DMS153 treated with DMSO at 0.1 percent for 48 hours (cell line): ENCODE data around the gene FAM3C.

ENCODE experiments used
- DNase-seq: peaks from one replicate; lab custom pipeline; 2025; ENCODE audit not compliant: unreplicated experiment; lab: John Stamatoyannopoulos, UW

Gene FAM3C

DNA sequence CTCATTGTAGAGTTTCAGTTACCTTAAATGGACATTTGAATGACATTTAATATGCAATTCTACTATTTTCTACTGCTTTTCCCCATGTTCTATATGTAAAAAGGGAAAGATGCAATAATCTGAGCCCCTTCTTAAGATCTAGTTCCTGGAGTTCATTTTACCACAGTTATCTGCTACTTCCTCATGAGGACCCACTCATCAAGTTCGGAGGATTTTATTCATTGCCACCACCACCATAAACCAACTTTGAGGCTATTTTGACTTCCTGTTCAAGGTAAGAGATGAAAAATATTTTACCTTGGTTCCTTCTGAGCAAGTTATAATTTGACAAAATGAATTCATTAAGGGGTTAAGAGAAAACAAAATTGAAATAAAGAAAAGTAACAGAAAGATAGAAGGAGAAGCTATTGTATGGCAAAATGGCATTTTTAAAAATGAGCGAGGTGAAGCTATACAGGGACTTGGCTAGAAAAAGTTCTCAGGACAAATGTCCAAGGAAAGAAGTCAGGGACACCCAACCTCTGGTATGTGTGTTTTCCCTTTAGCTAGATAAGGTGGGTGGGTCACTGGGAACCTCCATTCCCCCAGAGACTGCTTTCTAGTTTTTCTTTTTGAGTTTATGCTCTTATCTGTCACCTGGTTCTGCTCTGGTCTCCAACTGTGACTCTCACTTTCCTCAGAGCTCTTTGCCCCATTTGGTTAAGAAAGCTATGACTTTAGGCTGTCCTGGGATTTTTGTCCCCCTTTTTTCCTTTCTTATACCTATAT, 14.9 kb upstream of the FAM3C start:
- no peak for DNase-seq

DNA sequence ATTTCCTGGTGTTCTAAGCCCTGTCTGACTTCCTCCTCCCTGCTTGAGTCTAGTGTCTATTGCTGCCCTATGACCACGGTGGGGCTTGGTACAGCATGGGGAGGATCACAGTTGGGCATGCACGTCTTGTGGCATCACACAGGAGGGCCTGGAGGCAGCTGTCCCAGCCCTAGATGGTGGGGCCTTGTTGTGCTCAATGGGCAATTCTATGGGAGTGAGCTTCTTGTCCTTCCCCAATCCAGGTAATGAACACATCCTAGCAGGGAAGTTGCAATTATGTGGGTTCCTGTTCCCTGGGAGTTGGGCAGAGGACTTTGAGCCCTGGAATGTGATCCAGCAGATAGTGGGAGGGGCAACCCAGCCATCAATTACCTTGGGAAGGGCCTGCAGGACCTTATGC, 10.8 kb upstream of the FAM3C start:
- no peak for DNase-seq

DNA sequence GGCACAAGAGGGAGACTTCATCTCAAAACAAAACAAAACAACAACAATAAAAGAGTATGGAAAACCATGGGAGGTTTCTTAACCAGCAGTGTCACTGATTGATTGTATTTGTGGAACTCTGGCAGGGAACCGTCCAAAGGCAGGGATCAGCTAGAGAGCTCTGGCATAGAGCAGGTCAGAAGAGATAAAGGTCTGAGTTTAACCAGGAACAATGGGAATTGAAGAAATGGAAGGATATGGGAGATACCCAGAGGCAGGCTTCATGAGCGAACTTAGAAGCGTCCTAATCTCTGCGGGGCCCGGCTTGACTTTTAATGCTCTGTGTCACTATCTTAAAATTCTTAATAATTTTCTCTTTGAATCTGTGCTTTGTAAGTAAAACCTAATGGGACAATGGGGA, 10.4 kb upstream of the FAM3C start:
- no peak for DNase-seq

DNA sequence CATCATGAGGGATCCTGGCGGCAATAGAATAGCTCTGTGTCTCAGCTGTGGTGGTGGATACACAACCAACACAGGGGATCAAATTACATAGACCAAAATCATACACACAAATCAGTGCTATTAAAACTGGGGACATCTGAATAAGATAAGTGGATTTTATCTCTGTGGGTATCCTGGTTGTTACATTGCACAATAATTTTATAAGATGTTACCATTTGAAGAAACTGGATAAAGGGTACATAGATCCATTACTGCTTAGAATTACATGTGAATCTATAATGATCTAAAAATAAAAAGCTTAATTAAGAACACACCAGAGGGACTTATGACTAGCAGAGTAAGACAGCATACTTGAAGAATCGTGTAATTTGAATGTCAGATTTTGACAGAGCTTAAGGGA, 8.2 kb upstream of the FAM3C start:
- no peak for DNase-seq

DNA sequence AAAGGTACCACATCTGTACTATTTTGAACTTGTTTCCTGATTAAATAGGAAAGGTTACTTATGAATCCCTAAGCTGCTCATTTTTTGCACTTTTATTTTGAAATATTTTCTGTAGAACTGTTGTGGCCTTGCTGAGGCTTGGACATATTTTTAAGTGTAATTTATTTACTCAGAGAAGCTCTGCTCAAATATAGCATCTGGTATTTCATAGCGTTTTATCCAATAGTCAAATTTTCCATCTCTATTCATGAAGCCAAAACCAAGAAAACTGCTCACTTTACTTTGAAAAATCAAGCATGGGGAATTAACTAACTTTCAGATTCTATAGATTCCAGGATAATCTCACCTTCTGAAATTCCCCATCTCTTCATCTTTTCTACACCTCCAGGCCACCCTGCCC, 6.6 kb upstream of the FAM3C start:
- DNase-seq, result no peak

DNA sequence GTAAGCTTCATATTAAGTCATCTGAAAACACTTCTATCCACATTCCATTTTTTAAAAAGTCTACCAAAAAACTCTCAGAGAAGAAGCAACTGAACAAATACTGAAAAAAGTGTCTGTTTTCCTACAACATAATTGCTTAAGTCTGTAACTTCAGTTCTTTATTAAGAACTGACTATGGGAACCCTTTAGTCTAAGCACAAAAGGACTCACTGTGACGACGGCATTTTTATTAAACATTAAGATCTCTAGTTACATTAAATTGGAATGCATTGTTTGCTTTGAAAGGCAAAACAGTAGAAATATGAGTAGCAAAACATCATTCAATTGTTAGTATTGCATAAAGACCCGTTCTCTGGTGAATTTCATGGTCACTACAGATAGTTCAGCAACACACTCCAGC, 5.8 kb upstream of the FAM3C start:
- no peak for DNase-seq

DNA sequence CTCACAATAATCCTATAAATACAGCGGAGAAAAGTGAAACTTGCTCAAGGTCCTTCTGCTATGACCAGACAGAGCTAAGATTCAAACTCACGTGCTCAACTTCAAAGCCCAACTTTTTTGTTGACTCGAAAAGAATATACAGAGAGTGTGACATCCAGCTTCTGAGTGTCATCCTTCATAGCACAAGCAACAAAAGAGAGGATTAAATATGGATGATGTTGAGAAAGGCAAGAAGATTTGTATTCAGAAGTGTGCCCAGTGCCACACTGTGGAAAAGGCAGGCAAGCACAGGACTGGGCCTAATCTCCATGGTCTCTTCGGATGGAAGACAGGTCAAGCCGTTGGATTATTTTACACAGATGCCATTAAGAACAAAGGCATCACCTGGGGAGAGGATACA, 2.1 kb upstream of the FAM3C start:
- DNase-seq, result no peak

DNA sequence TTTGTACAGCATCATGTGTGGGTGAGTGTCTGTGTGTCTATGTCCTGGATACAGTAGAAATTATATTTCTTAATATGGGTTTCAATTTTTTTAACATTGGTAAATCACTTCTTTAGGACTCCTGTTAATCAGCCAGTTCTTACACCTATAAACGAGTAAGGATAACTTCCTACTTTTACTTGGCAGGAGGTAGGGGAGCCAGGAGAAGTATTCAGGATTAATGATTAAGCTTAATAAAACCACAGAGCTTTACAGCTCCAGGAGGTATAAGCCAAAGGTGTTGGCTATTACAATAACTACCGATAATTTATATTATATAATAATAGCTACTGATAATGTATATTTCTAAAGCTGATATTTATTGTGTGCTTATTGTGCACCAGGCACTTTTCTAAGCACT, 1.7 kb upstream of the FAM3C start:
- DNase-seq, result no peak

DNA sequence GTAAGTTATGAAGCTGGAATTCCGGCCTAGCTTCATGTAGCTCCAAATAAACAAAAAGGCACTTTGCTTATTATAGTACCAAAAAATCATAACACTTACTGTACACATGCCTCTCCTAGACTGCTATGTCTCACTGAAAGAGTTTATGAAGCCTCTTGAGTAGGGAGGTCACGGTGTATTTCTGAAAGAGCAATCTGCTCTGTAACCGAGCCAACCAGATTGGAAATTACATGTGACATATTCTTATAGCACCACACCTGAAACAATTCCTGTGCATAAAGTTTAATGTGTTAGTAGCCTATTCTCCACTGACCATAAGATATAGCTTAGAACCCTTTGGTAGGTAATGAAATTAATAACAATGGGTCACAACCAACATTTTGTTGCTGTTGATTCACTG, 1.3 kb upstream of the FAM3C start:
- no peak for DNase-seq

DNA sequence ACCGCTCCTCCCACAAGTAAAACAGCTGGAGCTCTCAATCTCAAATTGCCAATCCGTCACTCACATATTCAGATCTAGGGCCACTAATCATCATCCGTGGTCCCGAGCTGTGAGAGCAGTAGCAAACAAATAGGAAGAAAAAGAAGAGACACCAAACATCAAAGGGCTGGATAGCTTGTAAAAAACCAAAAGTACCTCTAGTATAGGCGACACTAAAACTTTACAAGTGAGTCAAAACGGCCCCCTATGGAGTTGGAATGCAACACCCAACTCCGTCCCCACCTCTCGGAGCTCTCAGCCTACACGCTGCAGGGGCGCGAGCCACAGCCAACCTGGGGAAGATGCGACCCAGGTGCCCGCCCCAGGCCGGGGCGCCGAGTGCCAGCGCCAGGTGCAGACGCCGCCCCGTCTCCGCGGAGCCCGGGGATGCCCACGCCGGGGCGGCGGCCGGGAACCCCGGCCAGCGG, 581 bp downstream of the FAM3C start:
- DNase-seq, result peak; percentile 3

DNA sequence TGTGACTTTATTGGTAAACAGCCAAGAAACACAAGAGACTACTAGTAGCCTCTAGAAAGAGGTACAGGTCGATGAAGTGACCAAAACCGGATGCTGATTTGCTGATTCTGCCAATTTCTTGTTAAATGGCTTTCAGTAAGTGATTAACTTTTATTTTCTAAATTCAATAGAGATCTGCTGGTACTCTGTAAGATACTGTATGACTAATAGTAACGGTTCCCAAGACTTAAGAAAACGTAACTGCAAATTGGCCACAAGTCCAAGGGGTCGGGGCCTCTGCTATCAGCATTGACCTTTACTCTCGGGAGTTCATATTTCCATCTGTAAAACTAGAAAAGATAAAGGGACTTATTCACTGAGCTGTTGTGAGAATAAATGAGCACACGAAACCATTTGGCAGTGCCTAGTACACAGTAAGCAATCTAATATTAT, 1.4 kb downstream of the FAM3C start:
- DNase-seq, result no peak

DNA sequence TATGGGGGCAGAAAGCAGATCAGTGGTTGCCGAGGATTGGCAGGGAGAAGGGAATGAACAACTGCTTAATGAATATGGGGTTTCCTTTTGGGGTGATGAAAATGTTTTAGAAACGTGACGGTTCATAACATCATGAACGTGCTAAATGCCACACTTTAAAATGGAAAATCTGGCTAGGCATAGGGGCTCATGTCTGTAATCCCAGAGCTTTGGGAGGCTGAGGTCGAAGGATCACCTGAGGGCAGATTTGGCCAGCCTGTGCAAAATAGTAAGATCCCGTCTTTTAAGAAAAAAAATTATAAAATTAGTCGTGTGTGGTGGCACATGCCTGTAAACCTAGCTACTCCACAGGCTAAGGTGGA, 3.1 kb downstream of the FAM3C start:
- DNase-seq, result no peak

DNA sequence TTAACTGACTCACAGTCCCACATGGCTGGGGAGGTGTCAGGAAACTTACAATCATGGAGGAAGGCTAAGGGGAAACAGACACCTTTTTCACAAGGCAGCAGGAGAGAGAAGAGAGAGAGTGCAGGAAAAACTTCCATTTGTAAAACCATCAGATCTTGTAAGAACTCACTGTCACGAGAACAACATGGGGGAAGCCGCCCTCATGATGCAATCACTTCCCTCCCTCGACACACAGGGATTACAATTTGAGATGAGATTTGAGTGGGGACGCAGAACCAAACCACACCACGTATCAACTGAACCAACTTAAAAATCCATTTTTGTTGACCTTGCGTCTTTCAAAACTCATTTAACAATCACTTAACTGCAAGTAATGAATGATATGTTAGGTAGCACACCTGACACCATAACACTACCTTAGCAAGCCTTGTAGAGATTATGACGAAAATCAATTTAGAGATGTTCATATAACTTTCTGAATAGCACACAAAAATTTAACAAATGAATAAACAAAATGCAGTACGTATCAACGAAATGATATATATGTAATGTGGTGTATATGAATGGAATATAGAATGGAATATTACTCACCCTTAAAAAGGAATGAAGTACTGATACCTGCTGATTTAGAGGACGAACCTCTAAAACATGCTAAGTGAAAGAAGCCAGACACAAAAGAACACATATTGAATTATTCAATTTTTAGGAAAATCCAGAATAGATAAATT, 3.7 kb downstream of the FAM3C start:
- DNase-seq, result no peak

DNA sequence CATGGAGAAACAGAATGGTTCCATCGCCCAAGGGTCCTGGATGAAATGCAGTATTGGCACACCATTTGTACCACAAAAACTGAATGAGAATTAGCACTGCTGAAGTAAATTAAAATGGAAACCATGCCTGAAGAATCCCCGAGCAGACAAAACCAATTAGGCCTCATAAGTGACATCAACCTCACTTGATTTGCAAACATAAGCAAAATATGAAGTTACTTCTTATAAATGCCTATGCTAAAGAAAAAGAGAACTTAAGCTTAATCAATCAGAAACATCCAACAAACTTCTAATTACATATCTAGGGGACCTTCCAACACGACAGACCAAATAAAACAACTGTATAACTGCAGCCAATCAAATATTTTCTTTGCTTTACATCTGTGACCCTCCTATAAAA, 4.4 kb downstream of the FAM3C start:
- DNase-seq, result no peak

DNA sequence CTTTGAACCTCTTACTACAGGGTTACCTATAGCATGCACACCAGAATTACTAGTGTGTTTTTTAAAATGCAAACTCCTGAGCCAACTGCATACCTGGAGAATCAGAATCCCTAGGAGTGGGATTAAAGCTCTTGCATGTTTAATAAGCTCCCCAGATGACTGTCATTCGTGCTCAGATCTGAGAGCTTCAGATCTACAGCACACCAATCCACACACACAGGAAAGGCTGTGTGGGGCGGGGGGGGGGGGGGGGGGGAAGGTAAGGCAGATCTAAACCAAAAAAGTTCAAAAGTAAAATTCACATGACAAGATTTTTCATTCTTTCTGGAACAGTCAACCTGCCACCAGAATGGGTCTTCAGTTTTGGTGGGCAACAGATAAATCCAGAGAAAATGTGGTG, 5.5 kb downstream of the FAM3C start:
- no peak for DNase-seq

DNA sequence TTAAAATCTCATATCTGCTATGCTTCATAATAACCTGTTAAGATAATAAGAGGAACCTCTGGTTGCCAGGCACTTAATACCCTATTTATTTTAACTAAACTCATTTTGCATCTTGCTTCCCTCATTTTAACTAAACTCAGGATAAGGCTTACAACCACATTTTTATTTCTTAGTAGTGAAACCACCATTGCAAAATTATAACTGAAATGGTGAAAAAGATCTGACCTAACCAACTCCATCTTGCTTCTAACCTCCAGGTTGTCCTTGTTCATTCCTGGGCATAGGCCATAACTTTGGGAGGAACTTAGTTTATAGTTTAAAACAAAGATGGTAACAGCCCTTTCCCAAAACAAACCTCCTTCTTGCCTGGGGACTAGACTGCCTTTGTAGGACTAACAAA, 6.0 kb downstream of the FAM3C start:
- no peak for DNase-seq

DNA sequence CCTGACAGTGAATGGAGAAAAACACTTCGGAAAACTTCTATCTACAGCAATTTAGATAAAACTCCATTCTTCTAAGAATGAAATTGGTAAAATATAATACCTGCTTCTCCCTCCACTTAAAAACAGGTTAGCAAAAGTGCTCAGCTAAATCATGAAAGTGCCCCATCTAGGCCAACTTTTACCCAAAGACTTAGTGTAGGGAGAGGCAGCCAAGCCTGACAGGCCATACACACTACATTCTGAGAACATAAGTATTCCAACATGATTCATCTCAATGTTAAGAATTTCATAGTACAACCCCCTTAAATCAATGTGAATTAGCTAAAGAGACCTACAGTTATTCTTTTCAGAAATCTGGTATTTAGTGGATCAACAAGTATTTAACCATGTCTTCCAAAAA, 7.2 kb downstream of the FAM3C start:
- DNase-seq, result no peak

DNA sequence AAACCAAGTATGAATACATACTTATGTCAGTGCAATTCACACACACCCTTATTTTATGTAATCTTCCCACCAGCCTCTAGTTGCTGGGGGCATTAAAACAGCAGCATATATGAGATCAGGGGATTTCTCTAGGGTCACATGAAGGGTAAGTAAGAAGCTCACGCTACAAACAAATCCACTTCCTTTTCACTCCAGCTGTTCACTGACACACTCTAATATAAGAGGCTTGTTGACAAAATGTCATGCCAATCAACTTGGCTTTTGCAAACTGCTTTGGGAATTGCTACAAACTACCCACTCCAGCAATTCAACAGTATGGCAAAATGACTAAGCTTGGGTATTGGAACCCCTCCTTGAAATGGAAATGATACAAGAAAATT, 10.3 kb downstream of the FAM3C start:
- peak; percentile 7 for DNase-seq

DNA sequence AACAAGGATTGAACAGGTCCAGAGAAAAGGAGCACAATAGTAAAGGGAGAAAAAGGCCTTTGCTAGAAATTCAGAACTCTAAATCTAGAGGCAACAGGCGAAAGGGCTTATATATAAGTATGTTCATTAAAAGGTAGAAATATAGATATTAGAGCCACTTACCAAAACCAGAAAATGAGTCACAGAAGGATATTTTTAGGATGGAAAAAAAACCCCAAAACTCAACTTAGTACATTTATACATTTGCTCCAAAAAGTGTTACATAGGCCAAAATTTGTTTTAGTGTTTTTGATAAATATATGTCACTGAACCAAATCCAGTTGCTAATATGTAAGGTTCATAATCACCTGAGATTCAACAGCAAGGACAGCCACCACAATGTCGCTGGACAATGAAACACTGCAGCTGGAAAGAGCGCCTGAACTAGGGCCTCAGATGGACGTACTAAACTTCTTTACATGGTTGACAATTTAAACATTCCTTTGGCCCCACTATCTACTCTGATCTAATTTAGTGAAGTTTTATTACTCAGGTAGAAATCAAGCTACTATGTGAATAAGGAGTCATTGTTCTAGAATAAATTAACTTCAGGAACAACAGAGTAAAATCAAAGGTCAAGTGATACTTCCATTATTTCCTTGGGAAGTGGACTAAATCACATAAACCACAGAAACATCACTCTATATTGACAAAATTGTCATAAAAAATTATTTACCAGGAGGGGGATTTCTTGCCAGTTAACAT, 10.9 kb downstream of the FAM3C start:
- no peak for DNase-seq

DNA sequence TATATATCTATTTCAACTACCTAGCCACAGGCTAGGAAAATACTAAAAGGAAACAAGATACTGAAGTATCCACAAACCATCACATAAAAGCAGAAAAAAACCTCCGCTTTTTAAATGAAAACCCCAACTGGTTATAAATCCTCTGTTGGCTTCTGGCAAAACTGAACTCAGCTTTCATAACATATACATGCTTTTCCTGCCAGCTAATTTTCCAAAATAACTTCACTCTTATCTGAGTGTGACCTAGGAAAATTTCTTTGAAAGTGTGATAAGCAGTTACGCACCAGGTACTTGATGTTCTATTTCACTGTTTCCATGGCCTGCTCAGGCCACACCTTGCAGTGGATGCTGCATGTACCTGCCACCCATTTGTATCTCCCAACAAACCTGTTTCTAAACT, 11.8 kb downstream of the FAM3C start:
- no peak for DNase-seq

DNA sequence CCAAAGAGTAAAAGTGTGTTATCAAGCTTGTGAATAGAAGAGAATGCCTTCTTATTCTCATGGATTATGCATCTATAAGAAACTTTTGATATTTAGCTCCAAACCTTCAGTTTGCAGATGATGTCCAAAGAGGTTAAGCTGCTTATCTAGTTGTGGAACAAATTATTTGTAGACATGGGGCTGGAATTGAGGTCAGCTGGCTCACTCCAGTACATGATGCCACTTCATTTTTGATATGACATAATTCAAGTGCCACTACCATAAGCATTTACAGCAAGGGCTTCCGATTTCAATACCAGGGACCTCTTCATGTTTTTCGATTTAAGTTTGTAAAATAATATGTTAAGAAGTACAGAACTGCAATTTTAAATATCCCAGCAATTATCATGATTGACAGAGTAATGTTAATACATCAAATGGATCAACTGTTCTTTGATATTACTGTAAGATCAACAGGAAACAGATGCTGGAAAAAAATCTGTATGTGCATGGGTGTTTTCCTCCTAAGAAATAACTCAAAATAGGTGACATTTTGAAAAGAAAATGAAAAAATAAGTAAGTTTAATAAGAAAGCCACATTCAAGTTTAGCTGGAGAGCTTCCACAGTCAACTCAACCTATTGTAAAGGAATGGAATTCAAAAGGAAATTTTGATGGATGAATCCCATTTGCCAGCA, 12.7 kb downstream of the FAM3C start:
- no peak for DNase-seq

DNA sequence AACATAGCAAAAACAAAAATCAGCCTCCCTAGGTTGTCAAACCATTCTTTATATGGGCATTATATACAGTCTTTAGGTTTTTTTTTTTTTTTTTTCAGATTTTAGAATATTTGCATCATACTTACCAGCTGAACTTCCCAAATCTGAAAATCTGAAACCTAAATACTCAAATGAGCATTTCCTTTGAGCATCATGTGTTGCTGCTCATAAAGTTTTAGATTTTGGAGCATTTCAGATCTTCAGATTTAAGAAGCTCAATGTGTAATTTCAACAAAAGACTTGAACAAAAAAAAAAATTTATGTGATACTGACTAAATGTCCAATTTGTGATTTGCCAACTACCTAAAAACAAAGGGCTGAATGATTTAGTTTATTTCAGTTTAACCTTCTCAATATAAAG, 13.6 kb downstream of the FAM3C start:
- no peak for DNase-seq
